Measurements from ENCODE around the gene SLC39A11. TPM values are rescaled to one million over a fixed set of nuclear protein-coding genes. Genes with fewer than 3 reads are reported as not detected.

Gene SLC39A11
- total RNA-seq, 1 donor, result 15.8 TPM

- H3K4me3 ChIP-seq (ENCODE audit: low read depth, low read length), result no peak overlapping the region
- DNase-seq (ENCODE audit: low read depth), result no peak
These were observed 142.1 kb downstream of the SLC39A11 start for GRCh38 chr17:72950242-72950931.

GRCh38 chr17:72948115-72948514, 144.4 kb downstream of the SLC39A11 start:
- no peak for DNase-seq (ENCODE audit: low read depth)
- TF ChIP-seq CTCF (IDR thresholded peaks at IDR 0.05; ENCODE audit: insufficient read depth, low read length), result no peak
- no peak overlapping the region for H3K4me3 ChIP-seq (ENCODE audit: low read depth, low read length)

More at GRCh38 chr17:72950242-72950931, 142.1 kb downstream of the SLC39A11 start:
- TF ChIP-seq CTCF (IDR thresholded peaks at IDR 0.05; ENCODE audit: insufficient read depth, low read length), result no peak

- TF ChIP-seq CTCF (IDR thresholded peaks at IDR 0.05; ENCODE audit: insufficient read depth, low read length), result no peak
- DNase-seq (ENCODE audit: low read depth), result no peak
- H3K4me3 ChIP-seq (ENCODE audit: low read depth, low read length), result no peak overlapping the region
These were observed 145.0 kb downstream of the SLC39A11 start for GRCh38 chr17:72947475-72947874.

GRCh38 chr17:72946696-72947095, 145.8 kb downstream of the SLC39A11 start:
- H3K4me3 ChIP-seq (ENCODE audit: low read depth, low read length), result no peak overlapping the region
- no peak for DNase-seq (ENCODE audit: low read depth)
- no peak for TF ChIP-seq CTCF (IDR thresholded peaks at IDR 0.05; ENCODE audit: insufficient read depth, low read length)

- H3K4me3 ChIP-seq (ENCODE audit: low read depth, low read length), result no peak overlapping the region
- DNase-seq (ENCODE audit: low read depth), result no peak
- no peak for TF ChIP-seq CTCF (IDR thresholded peaks at IDR 0.05; ENCODE audit: insufficient read depth, low read length)
These were observed 146.3 kb downstream of the SLC39A11 start for GRCh38 chr17:72946156-72946555.

GRCh38 chr17:72945473-72945872, 147.0 kb downstream of the SLC39A11 start:
- no peak for DNase-seq (ENCODE audit: low read depth)
- no peak for TF ChIP-seq CTCF (IDR thresholded peaks at IDR 0.05; ENCODE audit: insufficient read depth, low read length)

More at GRCh38 chr17:72945473-72945872, 147.0 kb downstream of the SLC39A11 start:
- no peak overlapping the region for H3K4me3 ChIP-seq (ENCODE audit: low read depth, low read length)

Data from fibroblast of the aortic adventitia (primary cell).